ENCODE data around the gene IER3. TPM values are rescaled to one million over a fixed set of nuclear protein-coding genes. Genes with fewer than 3 reads are reported as not detected.

The IER3 gene
- polyA plus RNA-seq, 1 experiment, result 51.7 TPM

DNA sequence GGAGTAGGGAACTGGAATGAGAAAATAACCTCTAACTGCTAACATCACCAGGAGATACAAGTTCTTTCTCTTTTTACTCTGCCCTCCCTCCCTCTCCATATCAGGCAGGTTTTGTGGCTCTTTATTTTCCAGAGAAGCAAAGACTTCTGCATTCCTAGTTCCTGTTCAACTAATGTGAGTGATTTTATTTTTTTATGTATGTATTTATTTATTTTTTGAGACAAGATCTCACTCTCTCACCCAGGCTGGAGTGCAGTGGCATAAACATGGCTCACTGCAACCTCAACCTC lies 6.0 kb upstream of the IER3 start:
- ChIA-PET POLR2A (no interaction called here), CTCF (interaction anchor here (1.0 to 2.0 kb wide), 3 partner anchors 19 to 69 kb away, joined by 3 to 7 read pairs (median 6); no protein-coding TSS in a partner anchor)
- no peak for TF ChIP-seq CTCF (IDR thresholded peaks at IDR 0.05; ENCODE audit: insufficient read depth, low read depth, low read length)
- no peaks in the 10 kb centered on the region for H3K27me3 ChIP-seq (ENCODE audit: control insufficient read depth, insufficient read depth, low read length)
- H3K36me3 ChIP-seq (ENCODE audit: control insufficient read depth, insufficient read depth, low read length), result no peaks in the 10 kb centered on the region
- no peak overlapping the region for H3K4me3 ChIP-seq (ENCODE audit: low read depth, low read length)
- no peak for DNase-seq (ENCODE audit: low read depth)

- Histone ChIP-seq H3K4me3 (ENCODE audit: low read depth, low read length) (no peak overlapping the region), H3K27me3 (ENCODE audit: control insufficient read depth, insufficient read depth, low read length) (no peaks in the 10 kb centered on the region), H3K36me3 (ENCODE audit: control insufficient read depth, insufficient read depth, low read length) (no peaks in the 10 kb centered on the region)
- ChIA-PET CTCF (interaction anchor here (0.8 to 2.0 kb wide), 5 partner anchors 19 to 79 kb away, joined by 3 to 7 read pairs (median 5); no protein-coding TSS in a partner anchor), POLR2A (interaction anchor here (0.6 kb wide), 1 partner anchor 150 kb away, joined by 27 read pairs; no protein-coding TSS in a partner anchor)
- no peak for TF ChIP-seq CTCF (IDR thresholded peaks at IDR 0.05; ENCODE audit: insufficient read depth, low read depth, low read length)
- DNase-seq (ENCODE audit: low read depth), result no peak
Measured at GRCh38 chr6:30749554-30750378, 5.4 kb upstream of the IER3 start.

- no peak for TF ChIP-seq CTCF (IDR thresholded peaks at IDR 0.05; ENCODE audit: insufficient read depth, low read depth, low read length)
- H3K36me3 ChIP-seq (ENCODE audit: control insufficient read depth, insufficient read depth, low read length), result no peaks in the 10 kb centered on the region
- no peak for DNase-seq (ENCODE audit: low read depth)
- H3K4me3 ChIP-seq (ENCODE audit: low read depth, low read length), result no peak overlapping the region
- POLR2A ChIA-PET, result interaction anchor here (0.6 kb wide), 1 partner anchor 150 kb away, joined by 27 read pairs; no protein-coding TSS in a partner anchor
- H3K27me3 ChIP-seq (ENCODE audit: control insufficient read depth, insufficient read depth, low read length), result no peaks in the 10 kb centered on the region
- CTCF ChIA-PET, result interaction anchor here (0.8 to 1.7 kb wide), 3 partner anchors 71 to 80 kb away, joined by 3 to 7 read pairs (median 5); no protein-coding TSS in a partner anchor
Measured at GRCh38 chr6:30748851-30749540, 4.6 kb upstream of the IER3 start.

- no peak overlapping the region for H3K4me3 ChIP-seq (ENCODE audit: low read depth, low read length)
- no peaks in the 10 kb centered on the region for H3K36me3 ChIP-seq (ENCODE audit: control insufficient read depth, insufficient read depth, low read length)
- DNase-seq (ENCODE audit: low read depth), result no peak
- CTCF ChIA-PET, result no interaction called here
- POLR2A ChIA-PET, result no interaction called here
- no peak for TF ChIP-seq CTCF (IDR thresholded peaks at IDR 0.05; ENCODE audit: insufficient read depth, low read depth, low read length)
- no peaks in the 10 kb centered on the region for H3K27me3 ChIP-seq (ENCODE audit: control insufficient read depth, insufficient read depth, low read length)
Measured at GRCh38 chr6:30747902-30748769, 3.8 kb upstream of the IER3 start.
